IMR-90 (cell line): Measurements from ENCODE around the gene ZNF580. TPM values are rescaled to one million over a fixed set of nuclear protein-coding genes. Genes with fewer than 3 reads are reported as not detected.

Source experiments
- ATAC-seq: fragments of 200-7000 bp; cut with Tn5 transposase; 2 replicates; pipeline ENCODE4 v1.9.1; 2020; ENCODE audit warnings: low read depth, mild to moderate bottlenecking, moderate library complexity
- BruUV-seq: library from RNA; stranded (reverse); fragments of 400-500 nt; replicated peaks from 2 replicates; lab custom pipeline; 2021; lab: Mats Ljungman, UMichigan
- CTCF ChIA-PET: fragments of 300-600 bp; formaldehyde crosslinking; extraction: SDS; loops from one replicate; lab custom pipeline; 2021; ENCODE audit warnings: antibody characterized with exemption; lab: Yijun Ruan, JAX
- POLR2A ChIA-PET: fragments of 300-600 bp; sonication (Branson Sonifier 250); formaldehyde crosslinking; loops from one replicate; lab custom pipeline; 2022; ENCODE audit warnings: antibody characterized with exemption; ENCODE audit not compliant: unreplicated experiment; lab: Charles Lee
- DNase-seq: peaks from one replicate; pipeline ENCODE4 v3.0.0; 2013
- H2AFZ ChIP-seq: replicated peaks from 2 replicates; pipeline ENCODE3; 2013; ENCODE audit warnings: low read length, mild to moderate bottlenecking; ENCODE audit not compliant: poor library complexity
- H2AK5ac ChIP-seq: 2 replicates; pipeline ENCODE4 v1.6.1; 2013; ENCODE audit warnings: low read depth, low read length, inconsistent platforms
- H2AK9ac ChIP-seq: replicated peaks from 2 replicates; pipeline ENCODE3; 2013; ENCODE audit warnings: mild to moderate bottlenecking, low read depth, low read length, moderate library complexity; ENCODE audit not compliant: poor library complexity
- H2BK120ac ChIP-seq: 2 replicates; pipeline ENCODE4 v1.6.1; 2013; ENCODE audit warnings: low read depth, low read length, inconsistent platforms
- H2BK15ac ChIP-seq: 3 replicates; pipeline ENCODE4 v1.6.1; 2013; ENCODE audit warnings: low read depth, low read length, inconsistent platforms
- H2BK20ac ChIP-seq: 2 replicates; pipeline ENCODE4 v1.6.1; 2013; ENCODE audit warnings: low read depth, mild to moderate bottlenecking, inconsistent platforms, low read length, moderate library complexity
- H2BK5ac ChIP-seq: 2 replicates; pipeline ENCODE4 v1.6.1; 2013; ENCODE audit warnings: mild to moderate bottlenecking, low read depth, low read length, inconsistent platforms; ENCODE audit not compliant: poor library complexity, severe bottlenecking
- H3K14ac ChIP-seq: replicated peaks from 2 replicates; pipeline ENCODE4 v1.6.1; 2013; ENCODE audit warnings: low read depth, low read length, inconsistent platforms
- H3K18ac ChIP-seq: 2 replicates; pipeline ENCODE4 v1.6.1; 2013; ENCODE audit warnings: low read depth, low read length, control low read depth
- H3K23ac ChIP-seq: 2 replicates; pipeline ENCODE4 v1.6.1; 2013; ENCODE audit warnings: low read depth, low read length, inconsistent platforms
- H3K27ac ChIP-seq: 2 replicates; pipeline ENCODE4 v1.5.1; 2013; ENCODE audit warnings: mild to moderate bottlenecking, control low read depth, low read length; ENCODE audit not compliant: insufficient read depth
- H3K27me3 ChIP-seq: 2 replicates; pipeline ENCODE4 v1.6.1; 2013; ENCODE audit warnings: low read length; ENCODE audit not compliant: control insufficient read depth, insufficient read depth
- H3K36me3 ChIP-seq: 2 replicates; pipeline ENCODE4 v1.6.1; 2013; ENCODE audit warnings: low read length, mixed read lengths; ENCODE audit not compliant: control insufficient read depth, insufficient read depth
- H3K4ac ChIP-seq: 2 replicates; pipeline ENCODE4 v1.6.1; 2013; ENCODE audit warnings: low read depth, low read length, inconsistent platforms
- H3K4me1 ChIP-seq: 2 replicates; pipeline ENCODE4 v1.6.1; 2013; ENCODE audit warnings: low read length, mixed read lengths; ENCODE audit not compliant: control insufficient read depth, insufficient read depth
- H3K4me2 ChIP-seq: 2 replicates; pipeline ENCODE4 v1.6.1; 2013; ENCODE audit warnings: low read depth, mild to moderate bottlenecking, control low read depth, low read length, moderate library complexity
- H3K4me3 ChIP-seq: 2 replicates; pipeline ENCODE4 v1.5.1; 2013; ENCODE audit warnings: low read depth, mild to moderate bottlenecking, control low read depth, low read length, moderate library complexity; ENCODE audit not compliant: insufficient read depth
- H3K56ac ChIP-seq: 2 replicates; pipeline ENCODE4 v1.6.1; 2013; ENCODE audit warnings: low read length, inconsistent platforms; ENCODE audit not compliant: insufficient read depth; ENCODE audit errors: extremely low read depth
- H3K79me1 ChIP-seq, 2 experiments: 2 replicates each; pipeline ENCODE4 v1.6.1; 2013; ENCODE audit warnings: low read length in 2 of 2, inconsistent platforms in 1 of 2, low read depth in 1 of 2
- H3K9ac ChIP-seq: 2 replicates; pipeline ENCODE4 v1.6.1; 2013; ENCODE audit warnings: low read depth, low read length, control low read depth
- H3K9me1 ChIP-seq: 2 replicates; pipeline ENCODE4 v1.6.1; 2013; ENCODE audit warnings: low read length, inconsistent platforms; ENCODE audit not compliant: insufficient read depth
- H3K9me3 ChIP-seq: 2 replicates; pipeline ENCODE4 v1.6.1; 2013; ENCODE audit warnings: low read length; ENCODE audit not compliant: control insufficient read depth, insufficient read depth
- H4K20me1 ChIP-seq: 2 replicates; pipeline ENCODE4 v1.6.1; 2013; ENCODE audit warnings: low read length, inconsistent platforms; ENCODE audit not compliant: insufficient read depth
- H4K5ac ChIP-seq: 2 replicates; pipeline ENCODE4 v1.6.1; 2013; ENCODE audit warnings: mild to moderate bottlenecking, low read depth, low read length, control low read depth
- H4K8ac ChIP-seq, 2 experiments: 2 replicates each; pipeline ENCODE4 v1.6.1; 2013; ENCODE audit warnings: low read depth in 2 of 2, low read length in 2 of 2, control low read depth in 1 of 2, inconsistent platforms in 1 of 2
- H4K91ac ChIP-seq: 2 replicates; pipeline ENCODE4 v1.6.1; 2013; ENCODE audit warnings: low read depth, low read length, inconsistent platforms; ENCODE audit not compliant: insufficient read depth
- BHLHE40 ChIP-seq: fragments of 150-350 bp; IDR thresholded peaks from 2 replicates; pipeline ENCODE4 v1.6.1; 2016; ENCODE audit warnings: mild to moderate bottlenecking, low read depth, low read length
- CEBPB ChIP-seq: IDR thresholded peaks from 2 replicates; pipeline ENCODE4 v1.6.1; 2012; ENCODE audit warnings: low read depth, low read length, improper control_type of control experiment
- CHD1 ChIP-seq: IDR thresholded peaks from 2 replicates; pipeline ENCODE4 v1.6.1; 2012; ENCODE audit warnings: low read depth, low read length, improper control_type of control experiment
- FOS ChIP-seq: fragments of 150-350 bp; IDR thresholded peaks from 2 replicates; pipeline ENCODE4 v1.6.1; 2016; ENCODE audit warnings: low read depth, low read length
- MAFK ChIP-seq: IDR thresholded peaks from 2 replicates; pipeline ENCODE4 v1.6.1; 2012; ENCODE audit warnings: low read depth, low read length, improper control_type of control experiment
- MAZ ChIP-seq: IDR thresholded peaks from 2 replicates; pipeline ENCODE4 v1.6.1; 2012; ENCODE audit warnings: low read depth, mild to moderate bottlenecking, low read length, improper control_type of control experiment, moderate library complexity, borderline replicate concordance
- MXI1 ChIP-seq: IDR thresholded peaks from 2 replicates; pipeline ENCODE4 v1.6.1; 2012; ENCODE audit warnings: low read depth, mild to moderate bottlenecking, low read length, moderate library complexity, borderline replicate concordance
- NFE2L2 ChIP-seq: fragments of 150-350 bp; IDR thresholded peaks from 2 replicates; pipeline ENCODE4 v1.6.1; 2016; ENCODE audit warnings: low read depth, mild to moderate bottlenecking, low read length
- POLR2A ChIP-seq: IDR thresholded peaks from 2 replicates; pipeline ENCODE4 v1.6.1; 2012; ENCODE audit warnings: mild to moderate bottlenecking, low read depth, low read length
- RAD21 ChIP-seq: IDR thresholded peaks from 2 replicates; pipeline ENCODE4 v1.6.1; 2012; ENCODE audit warnings: low read length, improper control_type of control experiment
- RFX5 ChIP-seq: IDR thresholded peaks from 2 replicates; pipeline ENCODE4 v1.8.0; 2012; ENCODE audit warnings: low read depth, mild to moderate bottlenecking, low read length, moderate library complexity
- SMC3 ChIP-seq: fragments of 150-350 bp; IDR thresholded peaks from 2 replicates; pipeline ENCODE4 v1.6.1; 2016; ENCODE audit warnings: low read depth, mild to moderate bottlenecking, antibody characterized with exemption, low read length, moderate library complexity
- USF2 ChIP-seq: fragments of 150-350 bp; IDR thresholded peaks from 2 replicates; pipeline ENCODE4 v1.6.1; 2017; ENCODE audit warnings: mild to moderate bottlenecking, antibody characterized with exemption, low read length, low read depth
- WGBS, 2 experiments: methylation state at CpG; one replicate each; pipeline versions ENCODE4 v1.1.5 to v1.1.7; 2013; ENCODE audit warnings: missing lambda C conversion rate in 2 of 2; ENCODE audit not compliant: insufficient read length in 1 of 2; ENCODE audit errors: extremely low coverage in 2 of 2; 5-methylcytosine and 5-hydroxymethylcytosine counted together
- dilution Hi-C: fragments of 300-500 bp; cut with HindIII; formaldehyde crosslinking; loops from one replicate; pipeline ENCODE4 v1.14.3; 2018; ENCODE audit warnings: low sequenced_read_pairs; ENCODE audit not compliant: unreplicated experiment
- in situ Hi-C: fragments of 300-500 bp; cut with MboI; formaldehyde crosslinking; loops from 3 replicates; pipeline ENCODE4 v1.14.3; 2019; ENCODE audit warnings: low sequenced_read_pairs, inconsistent platforms, mixed read lengths
- intact Hi-C: fragments of 100-400 bp; cut with micrococcal nuclease; formaldehyde crosslinking; loops from 2 replicates; pipeline ENCODE4 v1.10.0; 2022
- polyA plus RNA-seq, 3 experiments: library from polyadenylated mRNA; depleted of rRNA; stranded (reverse); fragments of >200 nt; gene quantifications; 2 replicates each; pipeline ENCODE4 v1.2.3, GENCODE V29; 2012; ENCODE audit warnings: low replicate concordance in 1 of 3
- total RNA-seq: library from RNA; depleted of rRNA; stranded (reverse); fragments of >200 nt; gene quantifications from 2 replicates; pipeline ENCODE4 v1.2.3, GENCODE V29; 2012
- TF ChIP-seq, protein P1 (sequence below): fragments of 150-350 bp; IDR thresholded peaks from 2 replicates; pipeline ENCODE4 v1.6.1; 2016; ENCODE audit warnings: low read depth, mild to moderate bottlenecking, low read length, moderate library complexity, borderline replicate concordance
- TF ChIP-seq, protein P2 (sequence below): conservative IDR thresholded peaks from 2 replicates; pipeline ENCODE4 v1.5.1; 2012; ENCODE audit warnings: mild to moderate bottlenecking, low read depth, low read length, improper control_type of control experiment

Gene ZNF580
- total and polyA plus RNA-seq, 2 of the 4 experiments (the other 2 are of a cell fraction) = 1.4 to 36.9 TPM

GRCh38 chr19:55636723-55637122, 4.1 kb upstream of the ZNF580 start:
- Histone ChIP-seq H3K9me1 (peaks cover 18% of the 10 kb centered on the region), H4K20me1 (0 out of 2 replicates have a peak, but pooled peaks cover 9% of the 10 kb centered on the region), H2BK20ac (no peak overlapping the region), H3K23ac (no peak overlapping the region), H3K4me3 (no peak overlapping the region), H4K91ac (no peak overlapping the region), H4K8ac (no peak overlapping the region), H3K14ac (no peak overlapping the region), H2BK120ac (no peak overlapping the region), H3K9me3 (no peaks in the 10 kb centered on the region), H2BK5ac (no peak overlapping the region), H3K9ac (no peak overlapping the region), H3K36me3 (peaks cover 4% of the 10 kb centered on the region; the same call in 1 of the 2 replicates), H4K5ac (no peak overlapping the region), H3K4me2 (peak overlapping the region; percentile 98; the same call in 1 of the 2 replicates), H2AFZ (no peak overlapping the region), H3K56ac (no peak overlapping the region), H3K27me3 (no peaks in the 10 kb centered on the region), H3K18ac (no peak overlapping the region), H3K79me1 (peaks cover 31 to 66% of the 10 kb centered on the region in 2 experiments), H3K27ac (no peak overlapping the region), H3K4ac (no peak overlapping the region), H2BK15ac (no peak overlapping the region), H2AK5ac (0 out of 2 replicates have a peak overlapping the region, but pooled peaks have one; percentile 0), H2AK9ac (no peak overlapping the region), H3K4me1 (peaks cover 11% of the 10 kb centered on the region)
- in situ Hi-C loops = loop anchor here (25.0 kb wide), 2 partner anchors 349 to 524 kb away; partner anchors contain the start of genes BRSK1, HSPBP1 and PPP1R12C
- no peak for ATAC-seq
- 92% methylated on average over 2 of the region's 4 CpGs; no CpG with 5 or more reads in 1 of the 2 experiments for WGBS, 2 experiments
- ChIA-PET POLR2A (no interaction called here), CTCF (interaction anchor here (1.6 kb wide), 1 partner anchor 18 kb away, joined by 4 read pairs; no protein-coding TSS in a partner anchor)
- BruUV-seq = no TSS peak
- TF ChIP-seq BHLHE40 (no peak), FOS (no peak), RAD21 (no peak), NFE2L2 (no peak), MAZ (no peak), USF2 (no peak), CEBPB (no peak), POLR2A (no peak), MAFK (no peak), SMC3 (no peak), CHD1 (no peak), RFX5 (no peak), MXI1 (no peak)
- TF ChIP-seq, protein P1, sequence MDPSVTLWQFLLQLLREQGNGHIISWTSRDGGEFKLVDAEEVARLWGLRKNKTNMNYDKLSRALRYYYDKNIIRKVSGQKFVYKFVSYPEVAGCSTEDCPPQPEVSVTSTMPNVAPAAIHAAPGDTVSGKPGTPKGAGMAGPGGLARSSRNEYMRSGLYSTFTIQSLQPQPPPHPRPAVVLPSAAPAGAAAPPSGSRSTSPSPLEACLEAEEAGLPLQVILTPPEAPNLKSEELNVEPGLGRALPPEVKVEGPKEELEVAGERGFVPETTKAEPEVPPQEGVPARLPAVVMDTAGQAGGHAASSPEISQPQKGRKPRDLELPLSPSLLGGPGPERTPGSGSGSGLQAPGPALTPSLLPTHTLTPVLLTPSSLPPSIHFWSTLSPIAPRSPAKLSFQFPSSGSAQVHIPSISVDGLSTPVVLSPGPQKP = no peak
- TF ChIP-seq, protein P2, sequence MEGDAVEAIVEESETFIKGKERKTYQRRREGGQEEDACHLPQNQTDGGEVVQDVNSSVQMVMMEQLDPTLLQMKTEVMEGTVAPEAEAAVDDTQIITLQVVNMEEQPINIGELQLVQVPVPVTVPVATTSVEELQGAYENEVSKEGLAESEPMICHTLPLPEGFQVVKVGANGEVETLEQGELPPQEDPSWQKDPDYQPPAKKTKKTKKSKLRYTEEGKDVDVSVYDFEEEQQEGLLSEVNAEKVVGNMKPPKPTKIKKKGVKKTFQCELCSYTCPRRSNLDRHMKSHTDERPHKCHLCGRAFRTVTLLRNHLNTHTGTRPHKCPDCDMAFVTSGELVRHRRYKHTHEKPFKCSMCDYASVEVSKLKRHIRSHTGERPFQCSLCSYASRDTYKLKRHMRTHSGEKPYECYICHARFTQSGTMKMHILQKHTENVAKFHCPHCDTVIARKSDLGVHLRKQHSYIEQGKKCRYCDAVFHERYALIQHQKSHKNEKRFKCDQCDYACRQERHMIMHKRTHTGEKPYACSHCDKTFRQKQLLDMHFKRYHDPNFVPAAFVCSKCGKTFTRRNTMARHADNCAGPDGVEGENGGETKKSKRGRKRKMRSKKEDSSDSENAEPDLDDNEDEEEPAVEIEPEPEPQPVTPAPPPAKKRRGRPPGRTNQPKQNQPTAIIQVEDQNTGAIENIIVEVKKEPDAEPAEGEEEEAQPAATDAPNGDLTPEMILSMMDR = no peak
- intact Hi-C loops = loop anchor here (10.0 kb wide), 1 partner anchor 428 kb away; no protein-coding TSS in a partner anchor
- dilution Hi-C loops = no loop called here
- DNase-seq = no peak
